Activated naive CD4-positive, alpha-beta T cell treated with anti-CD3 and anti-CD28 coated beads, Interleukin-2, amount 50 U/mL, for 72 hours (primary cell): ENCODE results near the gene HES1. TPM values are rescaled to one million over a fixed set of nuclear protein-coding genes. Genes with fewer than 3 reads are reported as not detected.

ENCODE experiments used
- ATAC-seq, 2 donors: fragments of 150-1000 bp; cut with Tn5 transposase; 2 replicates each; pipeline ENCODE4 v1.10.0; 2021; ENCODE audit warnings: mild to moderate bottlenecking in 2 of 2, moderate library complexity in 2 of 2
- DNase-seq, 2 donors: peaks; one replicate each; pipeline ENCODE4 v3.0.0; 2021 to 2022; ENCODE audit warnings: low spot score in 2 of 2
- H3K27ac Mint-ChIP-seq, 2 donors: one replicate each; pipeline ENCODE4 v1.8.0; 2022; ENCODE audit warnings: mild to moderate bottlenecking in 2 of 2, mixed read lengths in 2 of 2
- H3K36me3 Mint-ChIP-seq, 2 donors: one replicate each; pipeline ENCODE4 v1.8.0; 2022; ENCODE audit warnings: mixed read lengths in 2 of 2
- H3K9me3 Mint-ChIP-seq, 2 donors: one replicate each; pipeline ENCODE4 v1.8.0; 2022; ENCODE audit warnings: mixed read lengths in 2 of 2
- total RNA-seq, 2 donors: library from RNA; stranded (reverse); gene quantifications; one replicate each; pipeline ENCODE4 v1.2.3, GENCODE V29; 2022

The HES1 gene
- total RNA-seq, 2 donors from 2014 or later: 2.5 TPM; not detected in 1

GRCh38 chr3:194132465-194133286 is 3.3 kb upstream of the HES1 start:
- ATAC-seq: no peak
- H3K27ac Mint-ChIP-seq: no peak overlapping the region
- no peak for DNase-seq
- peaks cover 0 to 9% of the 10 kb centered on the region in 2 donors for H3K36me3 Mint-ChIP-seq
- no peaks in the 10 kb centered on the region for H3K9me3 Mint-ChIP-seq

- Mint-ChIP-seq H3K9me3 (no peaks in the 10 kb centered on the region), H3K36me3 (peaks cover 0 to 9% of the 10 kb centered on the region in 2 donors), H3K27ac (peak overlapping the region in 1 of 2 donors; percentile 21)
- ATAC-seq: peak in 1 of 2 donors; percentile 13
- peak in 1 of 2 donors; percentile 18 for DNase-seq
Measured at GRCh38 chr3:194133661-194134230, 2.2 kb upstream of the HES1 start.

GRCh38 chr3:194134231-194134756 is 1.7 kb upstream of the HES1 start:
- Mint-ChIP-seq H3K9me3 (no peaks in the 10 kb centered on the region), H3K27ac (no peak overlapping the region), H3K36me3 (peaks cover 0 to 9% of the 10 kb centered on the region in 2 donors)
- ATAC-seq (peak; percentile 30 to 53), DNase-seq (peak; percentile 38 to 85)

- ATAC-seq: peak; percentile 65 to 69
- Mint-ChIP-seq H3K36me3 (peaks cover 0 to 9% of the 10 kb centered on the region in 2 donors), H3K9me3 (no peaks in the 10 kb centered on the region), H3K27ac (peak overlapping the region in 1 of 2 donors; percentile 61)
- DNase-seq: peak; percentile 73 to 87
Measured at GRCh38 chr3:194134757-194135515, 1.0 kb upstream of the HES1 start.

- DNase-seq (no peak), ATAC-seq (no peak)
- Mint-ChIP-seq H3K9me3 (no peaks in the 10 kb centered on the region), H3K36me3 (peaks cover 0 to 9% of the 10 kb centered on the region in 2 donors), H3K27ac (no peak overlapping the region)
Measured at GRCh38 chr3:194135516-194135805, 487 bp upstream of the HES1 start.

- no peaks in the 10 kb centered on the region for H3K9me3 Mint-ChIP-seq
- peaks cover 0 to 9% of the 10 kb centered on the region in 2 donors for H3K36me3 Mint-ChIP-seq
- ATAC-seq: no peak
- no peak for DNase-seq
- peak overlapping the region in 1 of 2 donors; percentile 27 for H3K27ac Mint-ChIP-seq
Measured at GRCh38 chr3:194136519-194137007, 615 bp downstream of the HES1 start.

GRCh38 chr3:194137008-194137505 is 1.1 kb downstream of the HES1 start:
- DNase-seq: peak in 1 of 2 donors; percentile 33
- H3K9me3 Mint-ChIP-seq: no peaks in the 10 kb centered on the region
- H3K27ac Mint-ChIP-seq: peak overlapping the region in 1 of 2 donors; percentile 27
- H3K36me3 Mint-ChIP-seq: peaks cover 0 to 9% of the 10 kb centered on the region in 2 donors
- no peak for ATAC-seq

- H3K36me3 Mint-ChIP-seq: peaks cover 0 to 9% of the 10 kb centered on the region in 2 donors
- peak; percentile 15 to 21 for ATAC-seq
Measured at GRCh38 chr3:194137506-194138474, 1.8 kb downstream of the HES1 start.

GRCh38 chr3:194138732-194139070 is 2.8 kb downstream of the HES1 start:
- Mint-ChIP-seq H3K27ac (no peak overlapping the region), H3K36me3 (peaks cover 0 to under 1% of the 10 kb centered on the region in 2 donors), H3K9me3 (no peaks in the 10 kb centered on the region)
- no peak for ATAC-seq
- no peak for DNase-seq

More at GRCh38 chr3:194137506-194138474, 1.8 kb downstream of the HES1 start:
- DNase-seq: peak; percentile 37 to 73
- Mint-ChIP-seq H3K9me3 (no peaks in the 10 kb centered on the region), H3K27ac (peak overlapping the region in 1 of 2 donors; percentile 27)

- no peak for ATAC-seq
Measured at GRCh38 chr3:194139071-194139813, 3.3 kb downstream of the HES1 start.

GRCh38 chr3:194139814-194140391 is 4.0 kb downstream of the HES1 start:
- no peak for DNase-seq
- H3K27ac Mint-ChIP-seq: no peak overlapping the region
- no peaks in the 10 kb centered on the region for H3K36me3 Mint-ChIP-seq
- ATAC-seq: no peak
- H3K9me3 Mint-ChIP-seq: no peaks in the 10 kb centered on the region

More at GRCh38 chr3:194139071-194139813, 3.3 kb downstream of the HES1 start:
- Mint-ChIP-seq H3K27ac (no peak overlapping the region), H3K9me3 (no peaks in the 10 kb centered on the region), H3K36me3 (no peaks in the 10 kb centered on the region)
- DNase-seq: no peak

- Mint-ChIP-seq H3K27ac (no peak overlapping the region), H3K9me3 (no peaks in the 10 kb centered on the region), H3K36me3 (no peaks in the 10 kb centered on the region)
- DNase-seq: peak in 1 of 2 donors; percentile 35
- no peak for ATAC-seq
Measured at GRCh38 chr3:194140520-194141414, 4.8 kb downstream of the HES1 start.

- no peaks in the 10 kb centered on the region for H3K9me3 Mint-ChIP-seq
- ATAC-seq (peak; percentile 72 to 79), DNase-seq (peak; percentile 62 to 76)
- H3K27ac Mint-ChIP-seq: peak overlapping the region; percentile 88 to 90
- H3K36me3 Mint-ChIP-seq: no peaks in the 10 kb centered on the region
Measured at GRCh38 chr3:194141415-194142155, 5.6 kb downstream of the HES1 start.
